Right forelimb (tissue), 1 donor: ENCODE results near the gene FNBP1.
"Not testable (repeated sequence)": the region's sequence is repeated elsewhere in the genome, so short reads cannot be mapped to it uniquely, and the experiment has no call there.

ENCODE experiments used
- DNase-seq: peaks from one replicate; pipeline ENCODE4 v3.0.0-alpha.2; 2018

FNBP1 gene

DNA sequence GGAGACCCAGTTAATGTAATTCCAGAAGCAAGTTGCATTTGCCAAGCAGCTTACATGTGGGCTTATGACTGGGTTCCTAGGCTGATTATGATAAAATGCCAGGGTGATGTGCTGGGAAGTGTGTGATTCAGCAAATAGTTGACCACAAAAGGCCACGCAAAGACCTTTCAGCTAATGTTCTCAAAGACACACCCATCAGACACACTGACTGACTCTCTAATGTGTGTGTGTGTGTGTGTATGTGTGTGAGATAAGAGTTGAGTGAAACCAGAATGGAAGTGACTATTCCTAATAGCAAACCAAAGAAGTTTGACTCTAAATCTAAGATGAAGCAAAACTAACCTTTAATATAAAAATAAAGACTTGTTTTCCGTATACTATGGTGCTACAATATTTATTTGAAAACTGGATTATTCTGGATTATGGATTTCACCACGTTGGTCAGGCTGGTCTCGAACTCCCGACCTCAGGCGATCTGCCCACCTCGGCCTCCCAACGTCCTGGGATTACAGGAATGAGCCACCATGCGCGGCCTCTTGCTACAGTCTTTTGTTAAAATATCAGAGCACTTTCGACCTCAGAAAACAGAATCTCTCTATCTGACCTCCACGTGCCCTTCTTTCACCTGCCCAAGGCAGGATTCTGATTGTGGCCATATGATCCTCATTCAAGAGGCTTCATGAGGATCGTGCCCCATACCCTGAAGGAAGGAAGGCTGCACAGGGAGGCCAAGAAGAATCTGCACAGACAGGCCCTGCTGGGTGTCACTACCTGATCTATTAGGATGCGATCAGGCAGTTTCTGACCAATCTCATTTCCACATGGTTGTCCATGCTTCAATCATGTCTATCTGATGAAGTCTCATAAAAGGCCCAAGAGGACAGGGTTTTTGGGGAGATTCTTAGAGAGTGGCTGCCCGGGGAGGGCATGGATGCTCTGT, 132.1 kb downstream of the FNBP1 start:
- DNase-seq, result no peak

DNA sequence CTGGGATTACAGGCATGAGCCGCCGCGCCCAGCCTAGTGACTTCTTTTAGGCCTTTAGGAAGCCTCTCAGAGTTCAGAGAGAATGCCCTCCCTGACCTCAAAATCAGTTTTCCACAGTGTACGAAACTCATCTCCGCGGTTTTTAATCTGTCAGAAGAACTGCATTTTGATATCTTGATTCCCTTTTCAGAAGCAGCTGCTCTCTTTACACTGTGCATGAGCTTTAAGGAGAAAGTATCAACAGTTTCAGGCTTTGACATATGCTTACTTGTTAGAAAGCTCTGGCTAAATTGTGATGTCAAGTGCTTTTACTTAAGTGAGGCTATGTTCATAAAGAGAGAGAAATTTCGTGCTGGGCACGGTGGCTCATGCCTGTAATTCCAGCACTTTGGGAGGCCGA, 133.1 kb downstream of the FNBP1 start:
- no peak for DNase-seq

DNA sequence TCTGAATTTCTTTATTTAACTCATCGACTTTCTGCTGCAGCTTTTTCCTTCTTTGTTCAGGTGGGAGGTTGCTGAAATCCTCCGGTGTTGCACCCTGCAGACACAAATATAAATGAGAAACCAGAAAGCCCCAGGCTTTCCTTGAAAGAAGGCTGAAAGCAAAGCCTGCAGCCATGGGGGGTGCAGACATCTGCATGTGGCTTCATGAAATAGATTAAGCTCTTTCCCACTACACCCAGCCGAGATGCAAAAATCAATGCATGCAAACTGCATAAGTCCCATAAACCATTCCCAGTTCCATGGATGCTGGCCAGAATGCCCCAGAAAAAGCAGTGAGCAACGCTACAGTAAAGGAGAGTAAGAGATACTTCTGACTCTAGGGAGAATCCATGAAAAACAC, 134.1 kb downstream of the FNBP1 start:
- no peak for DNase-seq

DNA sequence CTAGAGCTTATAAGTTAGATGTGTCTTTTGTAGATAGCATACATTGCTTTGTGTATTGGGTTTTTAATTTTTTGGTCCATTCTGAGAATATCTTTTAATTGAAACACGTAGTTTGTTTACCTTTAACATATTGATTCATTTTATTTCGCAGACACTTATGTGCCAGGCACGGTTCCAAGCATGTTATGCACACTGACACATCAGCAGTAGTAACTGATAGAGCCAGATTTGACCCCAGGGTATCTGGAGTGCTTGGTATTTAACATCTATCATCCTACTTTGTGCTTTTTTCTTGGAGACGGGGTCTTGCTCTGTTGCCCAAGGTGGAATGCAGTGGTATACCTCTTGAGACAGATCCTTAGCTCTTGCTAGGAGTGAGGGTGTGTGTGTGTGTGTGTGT, 135.8 kb downstream of the FNBP1 start:
- DNase-seq, result no peak

DNA sequence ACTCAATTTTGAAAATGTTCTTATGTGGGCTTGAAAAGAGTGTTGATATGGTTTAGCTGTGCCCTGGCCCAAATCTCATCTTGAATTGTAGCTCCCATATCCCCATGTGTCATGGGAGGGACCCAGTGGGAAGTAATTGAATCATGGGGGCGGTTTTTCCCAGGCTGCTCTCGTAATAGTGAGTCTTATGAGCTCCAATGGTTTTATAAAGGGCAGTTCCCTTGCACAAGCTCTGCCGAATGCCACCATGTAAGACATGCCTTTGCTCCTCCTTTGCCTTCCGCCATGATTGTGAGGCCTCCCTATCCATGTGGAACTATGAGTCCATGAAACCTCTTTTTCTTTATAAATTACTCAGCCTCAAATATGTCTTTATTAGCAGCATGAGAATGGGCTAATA, 136.7 kb downstream of the FNBP1 start:
- no peak for DNase-seq

DNA sequence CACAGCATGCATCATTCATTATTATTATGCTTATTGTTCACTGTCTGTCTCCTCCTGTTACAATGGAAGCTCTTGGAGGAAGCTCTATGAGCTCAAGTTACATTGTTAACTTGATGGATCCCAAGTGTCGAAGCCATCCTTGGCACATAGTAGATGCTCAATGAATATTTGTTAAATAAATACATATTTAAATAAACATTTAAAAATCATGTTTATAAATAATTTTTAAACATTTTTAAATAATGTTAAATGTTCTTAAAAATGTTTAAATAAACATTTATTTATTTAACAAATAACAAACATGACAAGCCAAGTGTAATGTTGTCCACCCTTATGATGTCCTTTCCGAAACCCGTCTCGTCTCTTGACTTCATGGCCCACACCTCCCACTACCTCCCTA, 138.3 kb downstream of the FNBP1 start:
- DNase-seq, result no peak

DNA sequence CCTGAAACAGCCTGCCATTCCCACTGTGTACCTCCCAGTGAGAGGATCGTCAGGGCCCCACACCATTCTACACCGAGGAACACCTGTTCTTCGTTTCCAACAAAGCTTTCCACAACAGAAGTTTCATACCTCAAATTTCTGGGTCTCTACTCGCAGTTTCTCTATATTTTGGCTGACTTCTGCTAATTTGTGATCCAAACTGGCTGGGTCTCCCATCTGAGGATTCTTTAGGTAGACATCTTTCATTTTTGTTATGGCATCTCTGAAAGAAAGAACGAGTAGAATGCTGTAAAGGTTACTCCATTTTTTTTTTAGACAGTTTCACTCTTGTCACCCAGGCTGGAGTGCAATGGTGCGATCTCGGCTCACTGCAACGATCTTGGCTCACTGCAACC, 140.3 kb downstream of the FNBP1 start:
- no peak for DNase-seq

DNA sequence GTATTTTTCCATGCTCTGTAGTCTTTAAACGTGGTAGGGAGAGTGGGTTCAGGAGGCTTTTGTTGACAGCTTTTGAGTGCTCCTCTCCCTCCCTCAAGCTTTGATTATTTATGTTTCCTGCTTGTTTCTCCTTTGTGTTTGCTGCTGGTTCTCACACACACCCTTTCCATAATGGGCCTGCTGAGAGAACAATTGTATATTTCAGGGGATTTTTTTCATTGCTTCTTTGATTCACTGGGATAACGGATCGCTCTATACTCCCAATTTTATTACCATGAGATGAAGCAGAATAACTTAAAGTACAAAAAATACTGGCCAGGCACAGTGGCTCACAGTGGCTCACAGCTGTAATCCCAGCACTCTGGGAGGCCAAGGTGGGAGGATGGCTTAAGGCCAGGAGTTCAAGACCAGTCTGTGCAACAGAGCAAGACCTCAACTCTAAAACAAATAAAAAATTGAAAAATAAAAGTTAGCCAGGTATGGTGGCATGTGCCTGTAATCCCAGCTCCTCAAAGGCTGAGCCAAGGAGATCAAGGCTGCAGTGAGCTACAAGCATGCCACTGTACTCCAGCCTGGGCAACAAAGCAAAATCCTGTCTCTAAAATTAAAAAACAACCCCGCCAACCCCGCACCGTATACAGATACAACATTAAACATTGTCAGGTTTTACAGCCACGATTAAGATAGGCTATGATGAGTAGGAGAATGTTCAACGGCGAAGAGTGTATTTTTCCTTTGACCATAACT, 140.8 kb downstream of the FNBP1 start:
- DNase-seq, result no peak

DNA sequence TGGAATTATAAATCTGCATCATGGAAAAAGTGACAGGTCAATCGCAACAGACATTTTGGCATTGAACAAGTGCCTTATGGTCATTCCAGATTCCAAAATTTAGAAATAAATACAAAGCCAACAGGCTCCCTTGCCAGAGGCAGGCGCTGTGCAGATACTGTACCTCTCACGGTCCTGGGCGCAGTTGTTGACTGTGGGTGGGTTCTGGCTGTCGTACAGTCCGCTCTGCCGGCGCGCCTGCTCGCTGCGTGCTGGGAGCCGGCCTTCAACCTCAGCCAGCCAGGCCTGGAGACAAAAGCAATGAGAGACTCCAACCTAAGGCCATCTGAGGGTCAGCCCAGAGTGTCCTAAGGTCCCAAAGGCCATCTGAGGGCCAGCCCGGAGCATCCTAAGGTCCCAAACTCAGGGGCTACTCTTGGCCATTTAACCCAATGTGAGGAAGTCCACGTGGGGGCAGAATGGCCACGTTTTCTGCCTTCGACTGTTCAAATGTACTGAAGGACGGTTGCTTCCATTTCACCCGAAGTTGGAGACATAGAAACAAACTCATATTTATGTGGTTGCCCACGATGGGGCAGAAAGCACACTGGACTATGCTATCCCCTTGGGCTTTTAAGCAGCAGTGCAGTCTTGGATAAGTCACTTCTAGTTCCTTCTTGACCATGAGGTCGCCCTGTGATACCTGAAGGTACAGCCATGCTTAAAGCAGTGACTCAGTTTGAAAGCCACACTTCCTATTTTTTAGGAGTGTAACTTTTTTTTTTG, 142.5 kb downstream of the FNBP1 start:
- no peak for DNase-seq

DNA sequence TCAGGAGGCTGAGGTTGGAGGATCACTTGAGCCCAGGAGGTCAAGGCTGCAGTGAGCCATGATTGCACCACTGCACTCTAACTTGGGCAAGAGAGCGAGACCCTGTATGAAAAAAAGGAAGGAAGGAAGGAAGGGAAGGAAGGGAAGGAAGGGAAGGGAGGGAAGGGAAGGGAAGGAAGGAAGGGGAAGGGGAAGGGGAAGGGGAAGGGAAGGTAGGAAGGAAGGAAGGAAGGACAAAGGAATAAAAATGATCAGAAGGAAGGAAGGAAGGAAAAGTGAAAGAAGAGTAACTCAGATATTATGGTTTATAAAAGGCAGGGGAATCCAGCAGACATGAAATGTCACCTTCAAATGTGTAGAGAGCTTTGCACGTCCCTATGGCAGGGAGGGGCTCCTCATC, 143.4 kb downstream of the FNBP1 start:
- no peak for DNase-seq

DNA sequence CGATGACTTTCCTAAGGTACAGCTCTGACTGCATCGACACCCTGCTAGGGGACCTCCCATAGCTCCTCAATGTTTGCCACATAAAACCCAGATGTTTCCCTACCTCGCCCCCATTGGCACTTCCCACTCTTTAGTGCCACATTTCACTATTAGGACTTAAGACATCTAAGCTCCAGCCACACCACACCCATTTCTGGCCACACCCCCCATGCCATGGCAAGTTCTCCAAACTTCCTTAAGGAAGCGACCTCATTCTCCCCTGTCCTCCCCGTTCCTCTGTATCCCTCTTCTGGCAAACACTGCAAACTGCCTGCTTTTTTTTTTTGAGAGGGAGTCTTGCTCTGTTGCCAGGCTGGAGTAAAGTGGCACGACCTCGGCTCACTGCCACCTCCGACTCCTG, 144.8 kb downstream of the FNBP1 start:
- no peak for DNase-seq

DNA sequence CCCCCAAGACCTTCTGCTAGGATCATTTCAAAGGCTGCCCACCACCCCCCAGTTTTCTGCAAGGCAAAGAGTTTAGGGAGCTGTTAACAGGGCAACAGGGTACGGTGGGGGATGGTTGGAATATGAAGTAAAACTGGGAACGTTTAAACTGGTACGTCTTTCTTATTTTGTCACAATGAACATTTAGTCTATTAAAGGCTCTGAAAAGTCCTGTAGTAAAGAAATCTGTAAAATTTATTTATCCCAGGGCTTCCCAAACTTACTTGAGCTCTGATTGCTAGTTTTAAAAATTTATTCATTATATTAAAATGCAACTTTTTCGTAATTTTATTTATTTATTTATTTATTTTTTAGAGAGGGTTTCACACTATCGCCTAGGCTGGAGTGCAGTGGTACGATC, 145.7 kb downstream of the FNBP1 start:
- no peak for DNase-seq

DNA sequence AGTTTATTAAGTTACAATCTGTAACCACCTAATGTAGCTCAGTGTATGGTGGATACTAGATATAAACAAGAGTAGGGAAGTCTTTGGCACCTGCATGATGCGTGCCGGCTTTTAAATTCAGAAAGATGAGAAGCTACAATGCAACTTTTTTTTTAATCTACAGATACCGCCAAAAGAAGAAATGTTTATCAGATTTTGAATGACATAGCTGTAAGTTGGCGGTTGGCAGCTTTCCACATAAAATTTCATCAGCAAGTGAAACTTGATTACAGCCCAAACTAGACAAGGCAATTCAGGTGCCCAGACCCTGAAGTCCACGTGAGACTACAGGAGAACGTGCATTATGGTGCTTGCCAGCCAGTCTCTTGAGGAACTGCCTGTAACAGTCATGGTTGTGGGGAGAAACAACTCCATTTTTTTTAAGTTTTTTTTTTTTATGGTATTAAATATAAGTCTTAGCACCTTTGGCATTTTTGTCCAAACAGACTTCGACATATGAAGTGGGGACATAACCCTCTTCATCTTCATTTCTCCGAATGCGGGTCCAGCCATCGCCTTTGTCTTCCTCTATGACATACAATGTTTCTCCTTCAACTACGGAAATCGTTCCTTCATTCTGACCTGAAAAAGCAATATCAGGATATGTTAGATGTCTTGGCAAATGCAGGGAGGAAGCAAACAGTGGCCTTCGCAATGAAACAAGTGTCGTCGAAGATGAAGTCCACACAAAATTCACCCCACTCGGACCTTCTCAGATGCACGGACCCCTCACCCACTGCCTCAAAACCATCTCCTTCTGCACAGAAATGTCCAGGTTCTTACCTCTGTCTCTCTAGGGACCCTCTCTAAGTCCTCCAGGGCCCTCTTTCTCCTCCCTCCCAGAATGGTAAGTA, 147.4 kb downstream of the FNBP1 start:
- no peak for DNase-seq

DNA sequence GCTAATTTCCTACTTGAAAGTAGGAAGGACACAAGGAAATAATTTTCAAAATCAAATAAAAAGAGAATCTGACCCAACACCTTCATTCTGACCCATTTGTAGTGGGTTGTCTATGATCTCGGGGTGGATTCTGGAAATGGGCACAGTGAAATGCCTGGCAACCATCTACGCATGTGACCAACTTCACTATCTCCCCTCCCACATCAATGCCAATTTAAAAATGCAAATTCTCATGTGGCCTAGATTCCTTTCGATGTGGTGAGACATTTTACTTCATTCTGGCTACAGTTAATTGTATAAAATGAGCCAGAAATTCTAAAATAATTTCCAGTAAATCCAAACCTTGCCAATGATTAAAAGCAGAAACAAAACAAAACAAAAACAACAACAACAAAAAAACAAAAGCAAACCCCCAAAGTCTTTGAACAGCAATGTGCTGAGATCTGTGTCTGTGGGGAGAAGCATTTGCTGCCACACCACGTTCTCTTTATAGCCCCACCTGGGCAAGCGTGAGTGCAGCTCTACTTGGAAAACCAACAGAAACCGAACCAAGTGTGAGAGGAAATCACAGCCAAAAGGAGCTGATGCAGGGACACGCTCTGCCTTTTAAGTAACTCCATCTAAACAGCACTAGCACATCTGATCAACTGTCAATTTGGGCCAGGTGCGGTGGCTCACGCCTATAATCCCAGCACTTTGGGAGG, 148.7 kb downstream of the FNBP1 start:
- no peak for DNase-seq

DNA sequence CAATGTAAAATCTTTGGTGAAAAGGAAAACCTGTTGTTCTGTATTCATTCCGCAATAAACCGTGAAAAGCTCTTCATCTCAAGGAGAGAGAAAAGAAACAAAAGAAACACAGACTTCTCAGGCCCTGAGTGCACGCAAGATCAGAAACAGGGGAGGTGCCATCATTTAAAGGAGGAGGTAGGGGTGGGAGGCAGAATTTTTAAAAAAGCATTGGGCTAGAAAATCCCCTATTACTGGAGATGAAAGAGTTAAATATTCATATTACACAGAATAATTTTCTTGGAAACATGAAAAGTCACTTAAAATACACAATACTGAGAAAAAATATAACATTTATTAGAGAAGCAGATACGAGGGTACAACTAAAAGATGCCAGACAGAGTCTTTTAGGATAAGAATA, 151.4 kb downstream of the FNBP1 start:
- DNase-seq, result no peak

DNA sequence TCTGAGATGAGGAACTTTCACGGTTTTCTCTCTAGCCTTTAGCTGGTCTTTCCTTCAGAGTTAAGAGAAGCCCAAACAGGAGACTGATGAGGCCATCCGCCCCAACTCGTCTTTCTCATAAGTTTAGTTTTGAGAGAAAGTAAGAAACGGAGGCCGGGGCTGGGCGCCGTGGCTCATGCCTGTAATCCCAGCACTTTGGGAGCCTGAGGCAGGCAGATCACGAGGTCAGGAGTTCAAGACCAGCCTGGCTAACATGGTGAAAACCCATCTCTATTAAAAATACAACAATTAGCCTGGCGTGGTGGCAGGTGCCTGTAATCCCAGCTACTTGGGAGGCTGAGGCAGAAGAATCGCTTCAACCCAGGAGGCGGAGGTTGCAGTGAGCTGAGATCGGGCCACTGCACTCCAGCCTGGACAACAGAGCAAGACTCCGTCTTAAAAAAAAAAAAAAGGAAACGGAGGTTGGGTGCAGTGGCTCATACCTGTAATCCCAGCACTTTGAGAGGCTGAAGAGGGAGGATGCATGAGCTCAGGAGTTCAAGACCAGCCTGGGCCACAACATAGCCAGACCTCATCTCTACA, 152.2 kb downstream of the FNBP1 start:
- not testable (repeated sequence) for DNase-seq

DNA sequence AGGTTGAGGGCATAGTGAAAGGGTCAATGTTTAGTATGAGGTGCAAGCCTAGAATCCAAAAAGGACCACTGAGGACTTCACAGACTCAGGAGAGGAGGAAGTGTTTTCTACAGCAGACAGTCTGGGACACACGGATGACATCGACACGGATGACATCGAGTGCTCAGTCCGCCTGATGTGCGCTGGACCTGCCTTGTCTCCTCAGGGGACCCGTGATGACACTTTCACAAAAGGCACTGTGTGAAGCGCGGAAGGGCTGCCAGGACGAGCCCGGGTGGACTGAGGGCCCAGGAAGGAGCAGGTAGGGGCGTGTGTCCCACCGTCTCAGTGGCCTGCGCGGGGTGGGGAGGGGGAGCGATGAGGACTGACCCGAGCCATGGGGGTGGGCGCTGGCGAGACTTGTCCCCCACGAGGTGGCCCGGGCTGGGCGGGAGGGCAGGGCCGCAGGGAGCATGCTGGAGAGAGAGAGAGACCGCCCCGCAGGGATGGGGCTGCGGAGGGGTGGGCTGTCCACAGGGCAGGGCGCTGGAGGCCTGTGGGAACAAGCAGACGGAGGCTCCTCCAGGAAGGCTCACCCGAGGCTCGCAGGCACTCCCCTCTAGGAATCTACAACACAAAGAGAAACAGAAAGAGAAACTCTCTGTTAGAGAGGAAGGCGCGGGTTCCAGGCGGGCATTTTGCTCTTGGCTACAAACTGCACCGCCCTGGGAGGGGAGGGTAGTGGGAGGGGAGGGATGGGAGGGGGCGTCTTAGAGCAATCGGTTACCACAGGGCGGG, 152.9 kb downstream of the FNBP1 start:
- DNase-seq, result no peak

DNA sequence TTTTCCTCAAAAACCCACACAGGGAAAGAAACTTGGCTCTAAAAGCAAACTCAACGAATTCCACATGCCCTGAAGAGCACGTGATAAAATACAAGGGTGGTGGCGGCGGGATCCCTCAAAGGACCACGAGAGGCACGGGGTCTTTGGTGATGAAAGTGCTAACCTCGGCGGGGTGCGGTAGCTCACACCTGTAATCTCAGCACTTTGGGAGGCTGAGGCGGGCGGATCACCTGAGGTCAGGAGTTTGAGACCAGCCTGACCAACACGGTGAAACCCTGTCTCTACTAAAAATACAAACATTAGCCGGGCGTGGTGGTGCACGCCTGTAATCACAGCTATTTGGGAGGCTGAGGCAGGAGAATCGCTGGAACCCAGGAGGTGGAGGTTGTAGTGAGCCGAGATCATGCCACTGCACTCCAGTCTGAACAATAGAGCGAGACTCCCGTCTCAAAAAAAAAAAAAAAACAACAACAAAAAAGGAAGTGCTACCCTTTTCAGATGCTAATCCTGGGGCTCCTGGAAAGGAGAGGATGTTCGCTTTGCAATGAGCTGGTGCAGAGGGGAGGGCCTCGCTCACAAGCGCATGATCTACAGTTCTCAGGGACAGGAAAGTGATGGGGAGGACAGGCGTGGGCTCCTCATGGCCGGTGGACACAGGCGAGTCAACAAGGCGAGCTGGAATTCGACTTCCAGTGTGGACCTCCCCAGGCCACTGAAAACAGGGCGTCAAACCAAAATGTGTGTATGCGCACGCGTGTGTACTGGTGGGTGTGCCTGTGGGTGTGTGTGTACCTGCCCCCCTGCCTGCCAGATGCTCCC, 153.7 kb downstream of the FNBP1 start:
- DNase-seq, result no peak

DNA sequence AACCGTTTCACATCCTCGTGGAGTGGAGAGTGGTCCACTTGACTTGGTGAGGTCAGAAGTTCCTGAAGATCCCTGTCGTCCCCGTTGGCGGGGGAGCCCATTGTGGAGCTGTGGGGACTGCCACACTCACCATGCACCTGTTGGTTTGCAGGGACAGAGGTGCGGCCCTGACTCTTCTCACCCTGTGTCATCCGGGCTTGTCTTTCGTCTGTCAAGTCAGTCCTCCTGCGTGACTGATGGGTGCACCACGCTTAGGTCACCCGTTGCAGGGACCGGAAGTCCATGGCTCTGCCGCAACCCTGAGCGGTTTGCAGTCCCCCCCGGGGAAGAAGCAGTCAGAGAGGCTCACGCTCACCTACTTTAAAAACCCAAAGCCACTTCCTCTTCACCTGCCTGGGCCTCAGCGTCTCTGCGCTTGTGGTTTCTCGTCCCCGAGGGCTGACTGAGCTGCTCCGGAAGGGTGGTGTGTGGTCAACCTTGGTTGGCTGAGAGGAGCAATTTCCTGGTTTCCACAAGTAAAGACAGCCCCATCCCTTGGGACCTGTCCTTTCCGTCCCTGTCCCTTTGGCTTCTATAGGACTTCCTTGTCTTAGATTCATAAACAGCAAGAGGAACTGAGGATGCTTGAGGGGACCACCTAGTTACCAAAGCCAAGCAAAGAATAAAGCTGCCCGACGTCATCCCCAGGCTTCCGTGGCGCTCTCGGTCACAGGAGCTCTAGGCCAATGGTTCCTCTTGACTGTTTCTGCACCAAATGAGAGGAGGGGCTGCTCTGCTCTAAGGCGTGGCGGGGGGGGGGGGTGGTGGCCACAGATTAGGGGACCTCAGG, 154.5 kb downstream of the FNBP1 start:
- DNase-seq, result no peak
